BE2C (cell line): ENCODE measurements around the gene AIP.
A peak's percentile ranks its signal among the peaks of the same experiment; 100 is the strongest.
"Not testable (repeated sequence)": the region's sequence is repeated elsewhere in the genome, so short reads cannot be mapped to it uniquely, and the experiment has no call there.

Experiments
- DNase-seq: peaks from one replicate; pipeline ENCODE4 v3.0.0-alpha.2; 2020
- H3K27me3 ChIP-seq: fragments of 250-450 bp; sonication (Bioruptor Pico); 2 replicates; pipeline ENCODE4 v1.5.1; 2020; ENCODE audit warnings: mild to moderate bottlenecking
- H3K36me3 ChIP-seq: fragments of 250-450 bp; sonication (Bioruptor Pico); 2 replicates; pipeline ENCODE4 v1.5.1; 2020; ENCODE audit warnings: mild to moderate bottlenecking
- H3K4me1 ChIP-seq: fragments of 250-450 bp; sonication (Bioruptor Pico); 2 replicates; pipeline ENCODE4 v1.5.1; 2020
- H3K4me3 ChIP-seq: 2 replicates; pipeline ENCODE4 v1.5.1; 2011; ENCODE audit warnings: low read depth, low read length
- H3K9me3 ChIP-seq: fragments of 250-450 bp; sonication (Bioruptor Pico); 2 replicates; pipeline ENCODE4 v1.5.1; 2020
- CTCF ChIP-seq: IDR thresholded peaks from 2 replicates; pipeline ENCODE4 v1.5.1; 2012; ENCODE audit warnings: mild to moderate bottlenecking, low read depth, low read length

The AIP gene

DNA sequence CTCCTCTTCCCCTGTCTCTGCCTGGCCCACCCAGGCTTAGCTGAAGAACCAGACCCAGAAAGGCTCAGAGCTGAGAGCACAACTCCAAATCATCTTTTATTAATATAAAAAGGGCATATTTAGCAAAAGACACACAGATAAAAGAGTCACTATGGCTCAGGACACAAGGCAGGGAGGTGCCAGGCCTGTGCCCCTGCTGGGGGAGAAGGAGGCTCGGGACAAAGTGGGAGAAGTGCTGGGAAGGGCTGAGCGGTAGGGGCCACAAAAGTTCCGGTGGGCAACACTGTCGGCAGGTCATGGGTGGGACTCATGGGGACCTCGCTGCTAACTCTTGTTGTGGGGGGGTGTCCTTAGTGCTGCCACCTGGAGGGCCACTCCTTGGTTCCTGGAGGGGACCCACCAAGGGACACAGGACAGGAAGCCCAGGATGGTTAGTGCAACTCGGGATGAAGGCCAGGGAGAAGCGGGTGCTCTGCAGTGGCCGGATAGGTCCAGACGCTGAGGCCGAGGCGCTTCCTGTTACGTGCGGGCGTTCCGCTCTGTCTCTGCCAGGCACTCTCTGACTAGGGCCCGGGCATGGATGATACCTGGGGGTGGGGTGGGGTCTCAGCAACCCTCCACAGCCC lies 23.7 kb downstream of the AIP start:
- TF ChIP-seq CTCF = no peak
- Histone ChIP-seq H3K4me1 (peaks cover 6% of the 10 kb centered on the region; the same call in 1 of the 2 replicates), H3K4me3 (no peak overlapping the region), H3K9me3 (no peaks in the 10 kb centered on the region), H3K36me3 (no peaks in the 10 kb centered on the region), H3K27me3 (peaks cover 13% of the 10 kb centered on the region)
- DNase-seq = no peak

DNA sequence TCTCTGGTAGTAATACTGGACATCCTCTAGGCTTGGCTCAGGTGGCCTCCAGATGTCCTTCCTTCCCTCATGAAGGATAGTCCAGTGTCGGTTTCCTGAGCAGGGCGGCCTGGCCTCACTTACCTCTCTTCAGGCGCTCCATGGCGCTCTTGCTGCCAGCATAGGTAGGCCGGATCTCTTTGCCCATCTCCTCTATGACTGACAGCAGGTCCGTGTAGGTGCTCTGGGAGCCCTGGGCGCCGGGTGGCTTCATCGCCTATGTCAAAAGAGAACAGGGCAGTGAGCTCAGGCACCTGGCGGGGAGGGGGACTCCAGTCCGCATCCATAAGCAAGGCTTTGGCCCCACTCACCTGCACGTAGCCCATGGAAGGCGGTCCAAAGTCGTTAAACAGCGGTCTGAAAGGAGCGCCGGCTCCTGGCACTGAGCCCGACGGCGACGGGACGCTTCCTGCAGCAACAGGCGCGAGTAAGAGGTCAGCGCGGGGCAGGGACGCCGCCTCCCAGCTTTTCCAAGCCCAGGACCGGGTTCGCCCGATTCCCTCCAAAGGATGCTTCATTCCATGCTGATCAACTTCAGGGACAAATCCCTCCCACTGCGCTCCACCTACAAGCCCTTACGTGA lies 24.5 kb downstream of the AIP start:
- Histone ChIP-seq H3K4me3 (peak overlapping the region; percentile 81), H3K9me3 (no peaks in the 10 kb centered on the region), H3K36me3 (no peaks in the 10 kb centered on the region), H3K27me3 (peaks cover 22% of the 10 kb centered on the region), H3K4me1 (peaks cover 6% of the 10 kb centered on the region; the same call in 1 of the 2 replicates)
- no peak for TF ChIP-seq CTCF
- DNase-seq = no peak

DNA sequence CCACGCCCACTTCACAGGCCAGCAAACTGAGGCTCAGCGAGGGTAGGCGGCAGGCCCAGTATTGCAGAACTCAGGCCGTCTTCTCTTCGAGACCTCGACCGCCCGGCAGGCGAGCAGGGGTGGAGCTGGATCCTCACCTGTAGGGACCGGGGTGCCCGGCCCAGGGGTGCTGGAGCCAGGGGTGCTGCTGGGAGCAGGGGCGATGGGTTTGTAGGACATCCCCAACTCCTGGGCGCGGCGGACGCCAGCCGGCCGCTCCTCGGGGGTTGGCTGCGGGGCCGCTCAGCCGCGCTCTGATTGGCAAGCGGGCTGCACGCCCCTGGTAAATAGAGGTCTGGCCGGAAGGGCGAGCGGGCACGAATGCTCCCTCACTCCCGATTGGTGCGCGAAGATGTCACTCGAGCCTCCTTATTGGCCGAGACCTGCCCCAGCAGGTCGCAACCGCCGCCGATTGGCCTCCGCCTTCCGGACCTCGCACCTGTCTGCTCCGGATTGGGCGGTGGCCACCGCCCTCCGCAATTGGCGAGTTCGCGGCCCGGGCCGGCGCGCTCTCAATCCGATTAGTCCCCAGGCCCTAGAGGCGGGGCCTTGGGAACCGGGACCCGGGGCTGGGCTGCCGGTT lies 25.1 kb downstream of the AIP start, which contains the start of gene CDK2AP2:
Gene CDK2AP2 (minus strand): TSS at position 299 of the 622 bp plus-strand sequence. CDS start 80 bp downstream, at position 219.
- H3K4me3 ChIP-seq = peak within 1 kb of the TSS; percentile 81
- H3K36me3 ChIP-seq = no peaks in the 10 kb centered on the region
- peaks cover 6% of the 10 kb centered on the region; the same call in 1 of the 2 replicates for H3K4me1 ChIP-seq
- H3K9me3 ChIP-seq = no peaks in the 10 kb centered on the region
- DNase-seq = peak; percentile 100
- peaks cover 26% of the 10 kb centered on the region for H3K27me3 ChIP-seq
- no peak for TF ChIP-seq CTCF

GRCh38 chr11:67508486-67509121 lies 25.8 kb downstream of the AIP start:
- DNase-seq = peak; percentile 99
- Histone ChIP-seq H3K9me3 (no peaks in the 10 kb centered on the region), H3K27me3 (peaks cover 29% of the 10 kb centered on the region), H3K36me3 (no peaks in the 10 kb centered on the region), H3K4me3 (peak overlapping the region; percentile 81), H3K4me1 (peaks cover 6% of the 10 kb centered on the region; the same call in 1 of the 2 replicates)
- TF ChIP-seq CTCF = no peak

GRCh38 chr11:67510023-67510345 lies 27.2 kb downstream of the AIP start:
- TF ChIP-seq CTCF = no peak
- no peak for DNase-seq
- Histone ChIP-seq H3K4me3 (no peak overlapping the region), H3K27me3 (peaks cover 38% of the 10 kb centered on the region), H3K9me3 (no peaks in the 10 kb centered on the region), H3K36me3 (no peaks in the 10 kb centered on the region), H3K4me1 (peaks cover 6% of the 10 kb centered on the region; the same call in 1 of the 2 replicates)

DNA sequence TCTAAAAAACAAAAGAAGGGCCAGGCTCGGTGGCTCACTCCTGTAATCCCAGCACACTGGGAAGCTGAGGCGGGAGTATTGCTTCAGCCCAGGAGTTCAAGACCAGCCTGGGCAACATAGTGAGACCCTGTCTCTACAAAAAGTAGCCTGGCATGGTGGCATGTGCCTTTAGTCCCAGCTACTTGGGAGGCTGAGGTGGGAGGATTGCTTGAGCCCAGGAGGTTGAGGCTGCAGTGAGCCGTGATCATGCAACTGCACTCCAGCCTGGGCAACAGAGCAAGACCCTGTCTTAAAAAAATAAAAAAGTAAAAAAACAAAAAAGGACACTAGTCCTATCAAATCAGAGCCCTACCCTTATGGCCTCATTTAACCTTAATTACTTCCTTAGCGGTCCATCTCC lies 28.7 kb downstream of the AIP start:
- peaks cover 38% of the 10 kb centered on the region for H3K27me3 ChIP-seq
- not testable (repeated sequence) for DNase-seq, H3K9me3 ChIP-seq, H3K36me3 ChIP-seq, H3K4me1 ChIP-seq, H3K4me3 ChIP-seq
